Endothelial cell (in vitro differentiated cells): ENCODE data around the gene ARHGEF9. TPM values are rescaled to one million over a fixed set of nuclear protein-coding genes. Genes with fewer than 3 reads are reported as not detected.

Source experiments
- DNase-seq: peaks from one replicate; pipeline ENCODE4 v3.0.0; 2021; ENCODE audit warnings: low spot score
- H3K27ac Mint-ChIP-seq: one replicate; pipeline ENCODE4 v1.8.0; 2021; ENCODE audit warnings: mixed read lengths, inconsistent platforms; ENCODE audit not compliant: unreplicated experiment
- H3K27me3 Mint-ChIP-seq: one replicate; pipeline ENCODE4 v1.8.0; 2021; ENCODE audit warnings: mild to moderate bottlenecking, moderate library complexity, mixed read lengths, inconsistent platforms; ENCODE audit not compliant: unreplicated experiment
- H3K36me3 Mint-ChIP-seq: one replicate; pipeline ENCODE4 v1.8.0; 2021; ENCODE audit warnings: mild to moderate bottlenecking, low read depth, mixed read lengths, inconsistent platforms; ENCODE audit not compliant: unreplicated experiment
- H3K4me1 Mint-ChIP-seq: one replicate; pipeline ENCODE4 v1.8.0; 2021; ENCODE audit warnings: mild to moderate bottlenecking, mixed read lengths, inconsistent platforms; ENCODE audit not compliant: unreplicated experiment
- H3K4me3 Mint-ChIP-seq: one replicate; pipeline ENCODE4 v1.8.0; 2021; ENCODE audit warnings: mild to moderate bottlenecking, mixed read lengths, inconsistent platforms; ENCODE audit not compliant: unreplicated experiment
- H3K9me3 Mint-ChIP-seq: one replicate; pipeline ENCODE4 v1.8.0; 2021; ENCODE audit warnings: mixed read lengths, inconsistent platforms; ENCODE audit not compliant: unreplicated experiment
- CTCF ChIP-seq: fragments of 200-600 bp; sonication (generic); IDR thresholded peaks from one replicate; pipeline ENCODE4 v1.5.0; 2021; ENCODE audit warnings: antibody characterized with exemption; ENCODE audit not compliant: unreplicated experiment
- total RNA-seq: library from RNA; stranded (reverse); fragmentation: NEBNext Ultra II Directional; extraction: Animal tissue kit (Norgen Biotek cat#: 25700); gene quantifications from one replicate; pipeline ENCODE4 v1.2.1, GENCODE V29; 2021; ENCODE audit not compliant: unreplicated experiment

Gene ARHGEF9
- total RNA-seq, 1 donor from 2014 or later, result 14.3 TPM

- Mint-ChIP-seq H3K9me3 (no peaks in the 10 kb centered on the region), H3K27ac (no peak overlapping the region), H3K4me3 (no peak overlapping the region), H3K36me3 (peaks cover 4% of the 10 kb centered on the region), H3K27me3 (peaks cover 1% of the 10 kb centered on the region), H3K4me1 (peaks cover 3% of the 10 kb centered on the region)
- no peak for DNase-seq
- TF ChIP-seq CTCF, result no peak
These were observed 64.7 kb downstream of the ARHGEF9 start for GRCh38 chrX:63720293-63720692.

GRCh38 chrX:63719633-63720032 is 65.4 kb downstream of the ARHGEF9 start:
- Mint-ChIP-seq H3K9me3 (no peaks in the 10 kb centered on the region), H3K4me1 (peaks cover 3% of the 10 kb centered on the region)
- TF ChIP-seq CTCF, result no peak

GRCh38 chrX:63718010-63718694 is 66.9 kb downstream of the ARHGEF9 start:
- H3K9me3 Mint-ChIP-seq, result no peaks in the 10 kb centered on the region
- H3K27ac Mint-ChIP-seq, result no peak overlapping the region
- no peak for TF ChIP-seq CTCF
- peaks cover 4% of the 10 kb centered on the region for H3K36me3 Mint-ChIP-seq
- DNase-seq, result no peak
- peaks cover 5% of the 10 kb centered on the region for H3K27me3 Mint-ChIP-seq
- peaks cover 3% of the 10 kb centered on the region for H3K4me1 Mint-ChIP-seq
- H3K4me3 Mint-ChIP-seq, result no peak overlapping the region

More at GRCh38 chrX:63719633-63720032, 65.4 kb downstream of the ARHGEF9 start:
- Mint-ChIP-seq H3K27me3 (peaks cover 1% of the 10 kb centered on the region), H3K36me3 (peaks cover 4% of the 10 kb centered on the region), H3K4me3 (no peak overlapping the region), H3K27ac (no peak overlapping the region)
- no peak for DNase-seq

- H3K4me1 Mint-ChIP-seq, result no peaks in the 10 kb centered on the region
- TF ChIP-seq CTCF, result no peak
- H3K36me3 Mint-ChIP-seq, result peaks cover 4% of the 10 kb centered on the region
- H3K4me3 Mint-ChIP-seq, result no peak overlapping the region
- DNase-seq, result no peak
- H3K9me3 Mint-ChIP-seq, result no peaks in the 10 kb centered on the region
- peaks cover 6% of the 10 kb centered on the region for H3K27me3 Mint-ChIP-seq
- H3K27ac Mint-ChIP-seq, result no peak overlapping the region
These were observed 71.5 kb downstream of the ARHGEF9 start for GRCh38 chrX:63713526-63713925.

GRCh38 chrX:63708801-63709200 is 76.2 kb downstream of the ARHGEF9 start:
- no peak overlapping the region for H3K27ac Mint-ChIP-seq
- peaks cover 4% of the 10 kb centered on the region for H3K27me3 Mint-ChIP-seq
- DNase-seq, result no peak
- TF ChIP-seq CTCF, result no peak
- H3K4me1 Mint-ChIP-seq, result no peaks in the 10 kb centered on the region
- H3K4me3 Mint-ChIP-seq, result no peak overlapping the region
- peaks cover 7% of the 10 kb centered on the region for H3K36me3 Mint-ChIP-seq
- no peaks in the 10 kb centered on the region for H3K9me3 Mint-ChIP-seq
